Left ventricle myocardium superior (tissue), 1 donor: ENCODE data around the gene SPIN2B. TPM values are rescaled to one million over a fixed set of nuclear protein-coding genes. Genes with fewer than 3 reads are reported as not detected.
"Not testable (repeated sequence)": the region's sequence is repeated elsewhere in the genome, so short reads cannot be mapped to it uniquely, and the experiment has no call there.

Experiments
- ATAC-seq: fragments of 200-7000 bp; cut with Tn5 transposase; one replicate; pipeline ENCODE4 v1.9.1; 2020; ENCODE audit warnings: mild to moderate bottlenecking, moderate library complexity
- DNase-seq: peaks from one replicate; pipeline ENCODE4 v3.0.0-alpha.2; 2020
- intact Hi-C: fragments of 100-400 bp; cut with micrococcal nuclease; formaldehyde crosslinking; loops from one replicate; pipeline ENCODE4 v1.11.0; 2022
- long read RNA-seq: library from polyadenylated mRNA; unstranded; transcript quantifications from one replicate; pipeline ENCODE4 v2.0.0, GENCODE V29; 2021
- total RNA-seq: library from RNA; stranded (reverse); fragmentation: NEBNext Ultra II Directional; extraction: Animal tissue kit (Norgen Biotek cat#: 25700); gene quantifications from one replicate; pipeline ENCODE4 v1.2.1, GENCODE V29; 2021
- donor health status: DM: no; HTN: yes; CAD: no; lungs with severe emphysema.

Gene SPIN2B
- 7.9 TPM for total RNA-seq
- long read RNA-seq, partial matches to known transcripts, result 0 of 8 reads
- long read RNA-seq, other reads (novel, unspliced or antisense), result 6 of 8 reads

DNA sequence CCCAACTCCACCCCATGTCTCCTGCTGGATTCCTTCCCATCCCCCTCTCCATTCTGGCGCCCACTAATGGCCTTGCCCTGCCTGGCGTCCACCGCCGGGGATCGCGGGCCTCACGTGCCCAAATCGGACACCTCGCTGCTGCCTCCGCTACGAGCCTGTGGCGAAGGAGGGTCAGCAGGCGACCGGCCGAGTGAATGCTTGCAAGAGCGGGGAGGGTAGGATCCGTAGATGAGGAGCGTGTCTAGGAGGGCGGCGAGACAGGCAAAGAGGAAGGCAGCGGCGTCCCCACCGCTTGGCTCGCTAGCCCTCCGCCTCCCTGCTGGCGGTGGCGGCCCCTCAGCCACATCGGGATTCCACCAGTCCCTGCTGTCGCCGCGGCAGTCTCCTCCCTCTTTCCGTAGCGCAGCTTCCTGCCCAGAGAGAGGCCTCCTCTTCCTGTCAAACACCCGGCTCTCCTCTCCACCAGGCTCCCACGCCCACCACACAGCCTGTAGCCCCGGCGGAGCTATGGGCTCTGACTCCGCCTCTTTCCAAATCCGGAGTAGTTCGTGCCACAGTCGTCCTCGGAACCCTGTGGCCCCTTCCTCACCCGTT lies at the start of gene SPIN2B:
SPIN2B (minus strand) TSS at position 387 of the 594 bp plus-strand sequence.
- intact Hi-C loops, result no loop called here
- DNase-seq (peak; percentile 86), ATAC-seq (peak; percentile 100)

DNA sequence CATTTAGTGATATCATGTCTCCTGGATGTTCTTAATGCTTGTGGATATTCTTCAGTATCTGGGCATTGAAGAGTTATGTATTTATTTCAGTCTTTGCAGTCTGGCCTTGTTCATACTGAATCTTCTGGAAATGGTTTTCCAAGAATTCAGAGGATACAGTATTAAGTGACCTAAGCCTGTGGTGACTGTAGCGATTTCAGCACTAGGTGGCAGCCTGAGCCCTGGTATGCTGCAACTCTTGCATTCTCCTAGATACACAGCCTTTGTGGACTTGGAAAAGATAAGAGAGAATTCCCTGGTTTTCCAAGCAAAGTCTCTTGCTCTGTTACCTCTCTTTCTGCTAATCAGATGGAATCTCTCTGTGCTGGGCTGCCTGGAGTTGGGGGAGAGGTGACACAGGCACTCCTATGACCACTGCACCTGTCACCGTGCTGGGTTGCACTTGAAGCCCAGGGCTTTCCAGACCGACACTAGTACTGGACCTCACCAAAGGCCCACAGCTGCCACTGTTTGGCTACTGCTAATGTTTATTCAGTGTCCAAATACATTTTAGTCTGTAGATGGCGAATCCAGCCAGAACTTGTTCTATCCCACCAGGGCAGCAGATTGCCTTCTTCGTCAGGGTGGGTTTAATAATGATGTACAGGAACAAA lies 35.2 kb upstream of the SPIN2B start:
- no peak for DNase-seq
- ATAC-seq, result no peak
- intact Hi-C loops, result no loop called here

DNA sequence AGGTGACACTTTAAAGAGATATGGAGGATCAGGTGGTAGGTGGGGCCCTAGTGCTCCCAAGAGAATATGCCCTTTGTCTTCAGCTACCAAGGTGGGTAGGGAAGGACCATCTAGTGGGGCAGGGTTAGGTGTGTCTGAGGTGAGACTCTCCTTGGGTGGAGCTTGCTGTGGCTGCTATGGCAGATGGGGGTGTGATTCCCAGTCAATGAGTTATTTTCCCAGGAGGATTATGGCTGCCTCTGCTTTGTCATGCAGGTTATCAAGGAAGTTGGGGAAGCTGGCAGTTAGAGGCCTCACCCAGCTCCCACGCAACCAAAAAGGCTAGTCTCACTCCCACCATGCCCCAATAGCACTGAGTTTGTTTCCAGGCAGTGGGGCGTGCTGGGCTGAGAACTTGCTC lies 33.8 kb upstream of the SPIN2B start:
- DNase-seq (no peak), ATAC-seq (no peak)
- intact Hi-C loops, result no loop called here

DNA sequence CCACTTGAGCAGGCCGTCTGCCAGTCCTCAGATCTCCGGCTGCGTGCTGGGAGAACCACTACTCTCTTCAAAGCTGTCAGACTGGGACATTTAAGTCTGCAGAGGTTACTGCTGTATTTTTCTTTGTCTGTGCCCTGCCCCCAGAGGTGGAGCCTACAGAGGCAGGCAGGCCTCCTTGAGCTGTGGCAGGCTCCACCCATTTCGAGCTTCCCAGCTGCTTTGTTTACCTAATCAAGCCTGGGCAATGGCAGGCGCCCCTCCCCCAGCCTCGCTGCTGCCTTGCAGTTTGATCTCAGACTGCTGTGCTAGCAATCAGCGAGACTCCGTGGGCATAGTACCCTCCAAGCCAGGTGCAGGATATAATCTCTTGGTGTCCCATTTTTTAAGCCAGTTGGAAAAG lies 30.9 kb upstream of the SPIN2B start:
- DNase-seq, ATAC-seq, intact Hi-C loops: not testable (repeated sequence)

DNA sequence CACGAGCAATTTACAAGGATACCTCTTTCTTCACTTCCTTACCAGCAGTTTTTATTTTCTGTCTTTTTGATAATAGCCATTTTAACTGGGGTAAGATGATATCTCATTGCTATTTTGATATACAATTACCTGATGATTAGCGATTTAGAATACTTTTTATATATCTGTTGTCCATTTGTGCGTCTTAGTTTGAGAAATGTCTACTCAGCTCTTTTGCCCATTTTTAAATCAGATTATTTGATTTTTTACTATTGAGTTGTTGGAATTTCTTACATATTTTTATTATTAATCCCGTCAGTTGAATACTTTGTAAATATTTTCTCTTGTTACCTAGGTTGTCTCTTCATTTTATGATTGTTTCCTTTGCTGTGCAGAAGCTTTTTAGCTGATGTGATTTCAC lies 17.3 kb upstream of the SPIN2B start:
- intact Hi-C loops, result no loop called here
- ATAC-seq (no peak), DNase-seq (no peak)

DNA sequence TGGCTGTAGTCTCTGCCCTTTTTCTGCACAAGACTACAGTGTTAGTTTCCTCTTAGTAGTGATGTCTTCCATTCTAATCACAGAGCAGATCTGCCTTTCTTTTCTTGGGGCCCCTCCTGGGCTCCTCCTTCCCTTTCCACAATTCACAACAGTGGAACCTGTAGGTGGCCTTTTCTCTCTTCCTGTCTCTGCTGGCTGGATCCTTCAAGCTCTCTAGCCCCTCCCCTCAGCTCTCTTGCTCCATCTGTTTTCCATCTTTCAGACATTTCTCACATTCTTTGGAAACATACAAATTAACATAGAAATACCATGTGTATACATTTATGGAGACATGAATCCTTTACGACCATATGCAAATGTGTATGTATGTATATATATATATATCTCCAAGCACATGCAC lies 16.2 kb upstream of the SPIN2B start:
- DNase-seq (no peak), ATAC-seq (no peak)
- intact Hi-C loops, result no loop called here

DNA sequence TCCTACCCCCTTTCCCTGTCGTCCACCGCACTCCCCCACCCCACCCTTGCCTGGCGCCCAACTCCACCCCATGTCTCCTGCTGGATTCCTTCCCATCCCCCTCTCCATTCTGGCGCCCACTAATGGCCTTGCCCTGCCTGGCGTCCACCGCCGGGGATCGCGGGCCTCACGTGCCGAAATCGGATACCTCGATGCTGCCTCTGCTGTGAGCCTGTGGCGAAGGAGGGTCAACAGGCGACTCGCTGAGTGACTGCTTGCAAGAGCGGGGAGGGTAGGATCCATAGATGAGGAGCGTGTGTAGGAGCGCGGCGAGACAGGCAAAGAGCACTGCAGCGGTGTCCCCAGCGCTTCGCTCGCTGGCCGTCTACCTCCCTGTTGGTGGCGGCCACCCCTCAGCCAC lies 15.7 kb upstream of the SPIN2B start, which contains the start of gene SPIN2A:
SPIN2A (minus strand) TSS at position 325 of the 400 bp plus-strand sequence. CDS start 800 bp downstream, outside the sequence.
- peak; percentile 48 for ATAC-seq
- intact Hi-C loops, DNase-seq: not testable (repeated sequence)

DNA sequence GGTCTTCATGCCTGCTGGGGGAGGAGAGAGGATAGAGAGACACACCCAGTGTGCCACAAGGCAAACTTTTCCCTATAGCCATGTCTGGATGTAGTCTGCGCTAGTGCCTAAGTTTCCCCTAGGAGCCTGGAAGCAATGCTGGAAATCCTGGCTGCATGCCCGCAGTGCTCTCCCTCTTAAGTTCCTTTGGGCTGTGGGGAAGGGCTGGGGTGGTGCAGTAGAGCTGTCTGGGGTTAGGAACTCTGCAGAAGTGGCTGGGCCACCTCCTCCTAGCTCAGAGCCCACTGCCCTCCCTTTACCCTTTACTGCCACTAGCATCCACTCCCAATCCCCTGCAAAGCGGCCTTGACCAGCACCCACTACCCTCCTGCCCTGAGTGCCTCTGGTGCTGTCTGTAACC lies 15.2 kb upstream of the SPIN2B start:
- ATAC-seq, result peak; percentile 50
- DNase-seq, intact Hi-C loops: not testable (repeated sequence)

DNA sequence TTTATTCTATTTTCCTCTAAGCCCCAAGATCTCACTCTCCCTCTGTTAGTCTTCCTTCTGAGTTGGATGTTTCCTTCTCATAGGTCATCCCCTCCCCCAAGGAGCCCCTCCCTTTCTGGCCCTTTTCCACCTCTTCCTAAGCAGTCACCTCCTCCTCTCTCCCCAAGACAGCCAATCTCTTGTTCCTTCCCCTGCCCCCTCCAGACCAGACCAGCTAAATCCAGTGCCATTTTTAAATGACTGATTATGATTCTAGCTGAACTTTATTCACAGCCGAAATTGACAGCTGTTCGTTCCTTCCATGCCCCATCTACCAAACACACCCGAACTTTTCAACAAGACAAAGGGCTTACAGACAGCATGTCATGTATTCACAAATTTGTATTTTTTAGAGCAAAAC lies 13.9 kb upstream of the SPIN2B start:
- DNase-seq, result no peak
- intact Hi-C loops, result no loop called here
- no peak for ATAC-seq

DNA sequence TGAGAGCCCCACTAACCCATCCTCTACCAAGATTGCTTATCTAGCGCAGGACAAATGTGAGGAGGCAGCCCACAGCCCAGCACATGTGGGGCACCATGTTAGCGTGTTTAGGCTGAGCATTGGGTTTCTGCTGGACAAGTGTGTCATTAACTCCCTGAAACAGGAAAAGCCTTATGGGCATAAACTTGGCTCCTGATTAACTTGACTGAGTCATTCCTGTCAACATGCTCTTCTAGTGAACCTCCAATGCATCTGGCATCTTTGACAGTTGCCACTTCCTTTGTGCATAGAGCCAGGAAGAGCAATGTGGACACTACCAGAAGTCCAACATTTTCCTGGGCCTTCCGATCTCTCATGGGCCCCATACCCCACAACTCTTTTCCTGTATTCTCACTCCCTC lies 13.4 kb upstream of the SPIN2B start:
- DNase-seq (no peak), ATAC-seq (no peak)
- intact Hi-C loops, result no loop called here

DNA sequence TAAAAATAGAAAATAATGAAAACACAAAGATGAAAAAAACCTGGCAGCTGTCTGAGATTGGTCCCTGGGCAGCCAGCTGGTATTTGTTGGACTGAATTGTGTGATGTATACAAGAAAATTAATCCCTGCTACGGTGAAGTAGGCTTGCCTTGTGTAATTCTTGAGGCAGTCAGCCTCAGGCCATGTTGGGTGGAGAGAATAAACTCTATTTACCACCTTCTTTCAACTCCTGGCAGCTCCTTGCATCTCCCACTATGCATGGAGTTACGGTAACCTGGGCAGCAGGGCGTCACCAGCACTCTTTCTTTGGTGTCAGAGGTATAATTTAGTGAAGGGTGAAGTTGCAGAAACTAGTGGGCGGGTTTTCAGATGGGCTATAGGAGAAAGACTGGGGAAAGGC lies 12.4 kb upstream of the SPIN2B start:
- intact Hi-C loops, result no loop called here
- no peak for ATAC-seq
- no peak for DNase-seq

DNA sequence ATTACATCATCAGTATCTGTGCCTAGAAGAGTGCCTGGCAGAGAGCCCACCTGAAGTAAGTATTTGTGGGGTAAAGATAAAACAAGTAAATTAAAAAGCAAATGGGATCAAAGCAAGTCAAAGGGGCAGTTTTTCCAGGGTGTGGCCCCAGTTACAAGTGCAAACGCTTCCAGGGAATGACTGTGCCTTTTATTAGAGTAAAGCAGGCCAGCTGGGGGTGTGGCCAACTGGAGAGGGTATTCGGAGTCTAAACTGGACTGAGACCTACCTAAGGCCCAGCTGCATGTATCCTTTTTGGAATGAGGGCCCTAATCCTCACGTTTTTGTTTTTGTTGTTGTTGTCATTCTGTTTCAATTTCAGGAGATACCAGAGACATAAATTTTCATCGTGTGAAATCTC lies 11.9 kb upstream of the SPIN2B start:
- DNase-seq, ATAC-seq, intact Hi-C loops: not testable (repeated sequence)

DNA sequence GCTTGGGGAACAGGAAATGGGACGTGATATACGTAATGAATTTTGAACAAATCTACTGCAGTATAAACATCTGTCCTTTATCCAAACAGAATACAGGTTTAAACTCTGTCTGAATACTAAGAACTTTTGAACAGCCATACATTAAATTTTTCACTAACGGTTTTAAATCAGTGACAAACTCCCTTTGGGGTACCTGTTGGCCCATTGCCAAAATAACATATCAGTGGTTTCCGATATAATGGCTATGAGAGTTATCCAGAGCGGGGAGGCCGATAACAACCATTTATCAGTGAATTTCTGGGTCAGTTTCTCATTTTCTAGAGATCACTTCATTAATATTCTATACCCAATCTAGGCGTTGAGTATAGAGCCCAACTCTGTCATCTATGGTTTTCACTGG lies 10.7 kb upstream of the SPIN2B start:
- DNase-seq (no peak), ATAC-seq (no peak)
- intact Hi-C loops, result no loop called here

DNA sequence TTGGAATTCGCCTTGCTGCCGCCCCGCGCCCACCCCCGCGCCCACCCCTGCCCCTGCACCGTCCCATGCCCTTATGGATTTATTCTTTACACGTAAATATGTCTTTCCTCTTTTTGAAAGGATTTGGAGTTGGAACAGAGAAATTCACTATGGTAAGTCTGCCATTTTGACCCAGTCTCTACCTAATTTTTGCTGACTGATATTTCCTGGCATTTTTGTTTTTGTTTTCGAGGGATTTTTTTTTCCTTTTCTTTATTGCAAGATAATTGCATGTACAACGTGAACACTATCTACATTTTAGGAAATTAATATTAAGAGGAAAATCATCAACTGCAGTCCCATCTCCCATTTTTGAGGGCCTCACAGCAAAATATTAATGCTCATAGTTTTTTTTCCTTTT lies 468 bp upstream of the SPIN2B start:
- ATAC-seq (no peak), DNase-seq (no peak)
- intact Hi-C loops, result no loop called here

DNA sequence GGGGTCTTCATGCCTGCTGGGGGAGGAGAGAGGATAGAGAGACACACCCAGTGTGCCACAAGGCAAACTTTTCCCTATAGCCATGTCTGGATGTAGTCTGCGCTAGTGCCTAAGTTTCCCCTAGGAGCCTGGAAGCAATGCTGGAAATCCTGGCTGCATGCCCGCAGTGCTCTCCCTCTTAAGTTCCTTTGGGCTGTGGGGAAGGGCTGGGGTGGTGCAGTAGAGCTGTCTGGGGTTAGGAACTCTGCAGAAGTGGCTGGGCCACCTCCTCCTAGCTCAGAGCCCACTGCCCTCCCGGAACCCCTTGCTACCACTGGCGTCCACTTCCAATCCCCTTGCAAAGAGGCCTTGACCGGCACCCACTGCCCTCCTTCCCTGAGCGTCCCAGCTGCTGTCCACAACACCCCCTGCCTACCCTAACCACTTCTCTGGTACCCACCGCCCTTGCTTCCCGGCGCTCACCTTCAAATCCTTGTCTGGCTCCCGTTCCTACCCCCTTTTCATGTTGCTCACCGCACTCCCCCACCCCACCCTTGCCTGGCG lies 658 bp downstream of the SPIN2B start:
- DNase-seq, intact Hi-C loops: not testable (repeated sequence)
- ATAC-seq, result peak; percentile 49

DNA sequence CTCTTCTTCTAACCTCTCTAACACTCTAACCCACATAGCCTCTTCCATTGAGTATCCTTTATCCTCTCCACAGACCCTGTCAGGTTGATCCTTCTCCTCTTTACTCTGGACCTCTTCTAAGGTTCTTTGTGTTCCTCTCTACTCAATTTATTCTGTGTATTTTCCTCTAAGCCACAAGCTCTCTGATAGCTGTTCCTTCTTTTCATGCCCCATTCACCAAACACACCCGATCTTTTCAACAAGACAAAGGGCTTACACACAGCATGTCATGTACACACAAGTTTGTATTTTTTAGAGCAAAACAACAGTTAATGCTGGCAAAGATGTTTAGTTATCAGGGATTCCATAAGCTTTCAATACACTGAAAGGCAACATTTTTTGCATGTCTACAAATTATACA lies 1.9 kb downstream of the SPIN2B start:
- ATAC-seq, result no peak
- intact Hi-C loops, result loop anchor here (10.0 kb wide), 1 partner anchor 455 kb away; no protein-coding TSS in a partner anchor

DNA sequence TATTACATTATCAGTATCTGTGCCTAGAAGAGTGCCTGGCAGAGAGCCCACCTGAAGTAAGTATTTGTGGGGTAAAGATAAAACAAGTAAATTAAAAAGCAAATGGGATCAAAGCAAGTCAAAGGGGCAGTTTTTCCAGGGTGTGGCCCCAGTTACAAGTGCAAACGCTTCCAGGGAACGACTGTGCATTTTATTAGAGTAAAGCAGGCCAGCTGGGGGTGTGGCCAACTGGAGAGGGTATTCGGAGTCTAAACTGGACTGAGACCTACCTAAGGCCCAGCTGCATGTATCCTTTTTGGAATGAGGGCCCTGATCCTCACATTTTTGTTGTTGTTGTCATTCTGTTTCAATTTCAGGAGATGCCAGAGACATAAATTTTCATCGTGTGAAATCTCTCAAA lies 3.8 kb downstream of the SPIN2B start:
- not testable (repeated sequence) for DNase-seq, ATAC-seq
- intact Hi-C loops, result loop anchor here (10.0 kb wide), 1 partner anchor 457 kb away; no protein-coding TSS in a partner anchor

More for the DNA sequence above, 1.9 kb downstream of the SPIN2B start:
- DNase-seq, result no peak

DNA sequence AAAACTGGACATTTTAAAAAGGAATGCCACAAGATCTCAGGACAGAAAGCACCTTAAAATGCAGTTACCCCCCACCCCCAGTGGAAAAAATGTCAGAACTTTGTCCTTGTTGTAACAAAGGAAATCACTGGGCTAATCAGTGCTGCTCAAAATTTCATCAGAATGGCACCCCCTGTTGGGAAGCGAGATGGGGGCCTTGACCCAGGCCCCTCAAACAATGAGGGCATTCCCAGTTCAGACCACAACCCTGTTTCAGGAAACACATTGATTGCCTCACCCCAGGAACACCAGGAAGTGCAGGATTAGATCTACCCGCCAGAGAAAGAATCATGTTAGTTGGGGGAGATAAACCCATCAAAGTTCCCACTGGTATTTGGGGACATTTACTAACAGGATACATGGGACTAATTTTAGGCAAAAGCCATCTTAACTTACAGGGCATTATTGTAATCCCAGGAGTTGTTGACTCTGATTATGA lies 16.4 kb downstream of the SPIN2B start:
- DNase-seq (no peak), ATAC-seq (no peak)
- intact Hi-C loops, result no loop called here

DNA sequence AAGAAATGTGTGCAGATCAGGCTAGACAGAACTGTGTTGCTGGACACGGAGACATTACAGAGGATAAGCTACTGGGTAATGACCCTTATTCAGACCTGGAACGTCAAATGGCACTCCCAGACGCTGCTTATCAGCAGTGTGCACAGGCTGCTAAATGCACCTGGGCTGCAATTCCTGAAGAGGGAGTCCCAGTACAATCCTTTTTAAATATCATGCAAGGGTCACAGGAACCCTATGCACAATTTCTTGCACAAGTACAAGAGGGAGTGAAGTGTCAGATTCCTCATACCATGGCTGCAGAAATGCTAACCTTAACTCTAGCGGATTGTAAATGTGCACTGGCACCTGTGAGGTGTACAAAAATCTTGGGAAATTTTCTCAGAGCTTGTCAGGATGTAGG lies 16.9 kb downstream of the SPIN2B start:
- intact Hi-C loops, result no loop called here
- DNase-seq, result no peak
- no peak for ATAC-seq

DNA sequence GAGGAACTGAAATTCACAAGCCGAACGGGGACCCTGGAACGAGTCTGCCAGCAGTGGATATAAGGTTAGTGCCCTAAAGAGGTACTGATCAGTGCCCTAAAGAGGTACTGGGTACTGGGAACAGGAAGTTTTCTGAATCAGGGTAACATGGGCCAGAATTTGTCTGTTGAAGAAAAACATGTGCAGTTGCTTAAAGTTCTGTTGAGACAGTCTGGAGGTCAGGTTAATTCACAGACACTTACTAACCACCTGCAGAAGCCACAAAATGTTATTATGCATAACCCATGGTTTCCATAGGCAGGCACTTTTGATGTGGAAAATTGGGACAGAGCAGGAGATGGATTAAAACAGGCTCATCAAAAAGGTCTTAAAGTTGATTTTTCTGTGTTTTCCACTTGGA lies 17.9 kb downstream of the SPIN2B start:
- DNase-seq, result no peak
- intact Hi-C loops, result no loop called here
- no peak for ATAC-seq
